MM.1S (cell line): ENCODE results near the gene PELI3.

Experiments used
- DNase-seq: peaks from one replicate; pipeline ENCODE4 v3.0.0-alpha.2; 2015
- H2AFZ ChIP-seq: fragments of 300-600 bp; sonication (generic); 2 replicates; pipeline ENCODE4 v1.6.0; 2016; ENCODE audit warnings: antibody characterized with exemption, low read length
- H3F3A ChIP-seq: fragments of 300-600 bp; sonication (generic); 2 replicates; pipeline ENCODE4 v1.6.1; 2016; ENCODE audit warnings: mild to moderate bottlenecking, antibody characterized with exemption, low read length, moderate library complexity, mixed read lengths; ENCODE audit not compliant: insufficient read depth
- H3K27ac ChIP-seq: fragments of 300-600 bp; sonication (generic); 2 replicates; pipeline ENCODE4 v1.5.1; 2016; ENCODE audit warnings: mild to moderate bottlenecking, low read length
- H3K27me3 ChIP-seq: fragments of 300-600 bp; sonication (generic); replicated peaks from 2 replicates; pipeline ENCODE4 v1.6.0; 2016; ENCODE audit warnings: low read length; ENCODE audit not compliant: insufficient read depth
- H3K36me3 ChIP-seq: fragments of 300-600 bp; sonication (generic); replicated peaks from 2 replicates; pipeline ENCODE4 v1.6.1; 2016; ENCODE audit warnings: mild to moderate bottlenecking, low read length, mixed read lengths; ENCODE audit not compliant: insufficient read depth
- H3K4me1 ChIP-seq: fragments of 300-600 bp; sonication (generic); 2 replicates; pipeline ENCODE4 v1.6.1; 2016; ENCODE audit warnings: low read length, mixed read lengths
- H3K4me2 ChIP-seq: fragments of 300-600 bp; sonication (generic); 2 replicates; pipeline ENCODE4 v1.6.0; 2016; ENCODE audit warnings: low read depth, low read length
- H3K4me3 ChIP-seq: fragments of 300-600 bp; sonication (generic); 2 replicates; pipeline ENCODE4 v1.5.1; 2016; ENCODE audit warnings: low read length, mixed read lengths
- H3K79me2 ChIP-seq: fragments of 300-600 bp; sonication (generic); 2 replicates; pipeline ENCODE4 v1.6.1; 2016; ENCODE audit warnings: mixed run types, low read length, mixed read lengths
- H3K9ac ChIP-seq: fragments of 300-600 bp; sonication (generic); 2 replicates; pipeline ENCODE4 v1.6.1; 2016; ENCODE audit warnings: low read length, mixed read lengths
- H3K9me2 ChIP-seq: fragments of 300-600 bp; sonication (generic); replicated peaks from 2 replicates; pipeline ENCODE4 v1.6.1; 2016; ENCODE audit warnings: mild to moderate bottlenecking, low read length, mixed read lengths; ENCODE audit not compliant: insufficient read depth
- H3K9me3 ChIP-seq: fragments of 300-600 bp; sonication (generic); replicated peaks from 2 replicates; pipeline ENCODE4 v1.6.1; 2016; ENCODE audit warnings: mild to moderate bottlenecking, low read length, mixed read lengths; ENCODE audit not compliant: insufficient read depth
- H4K20me1 ChIP-seq: fragments of 300-600 bp; sonication (generic); 2 replicates; pipeline ENCODE4 v1.6.1; 2016; ENCODE audit warnings: mild to moderate bottlenecking, low read length, moderate library complexity, mixed read lengths; ENCODE audit not compliant: insufficient read depth
- CTCF ChIP-seq: fragments of 300-600 bp; sonication (generic); IDR thresholded peaks from 2 replicates; pipeline ENCODE4 v1.5.1; 2016; ENCODE audit warnings: antibody characterized with exemption, low read length, mixed read lengths
- EZH2 ChIP-seq: fragments of 300-600 bp; sonication (generic); optimal IDR thresholded peaks from 2 replicates; pipeline ENCODE3; 2017; ENCODE audit warnings: low read depth, mild to moderate bottlenecking, antibody characterized with exemption, low read length, mixed read lengths
- EZH2phosphoT487 ChIP-seq: fragments of 300-600 bp; sonication (generic); IDR thresholded peaks from 2 replicates; pipeline ENCODE4 v1.6.1; 2018; ENCODE audit warnings: antibody characterized with exemption, low read length

PELI3 gene

GRCh38 chr11:66421492-66422205, 45.1 kb upstream of the PELI3 start:
- peak; percentile 86 for DNase-seq
- no peaks in the 10 kb centered on the region for H3K9me3 ChIP-seq
- no peak overlapping the region for H3K27ac ChIP-seq
- no peaks in the 10 kb centered on the region for H3K4me1 ChIP-seq
- H3K9me2 ChIP-seq: no peaks in the 10 kb centered on the region
- no peak for TF ChIP-seq EZH2
- TF ChIP-seq EZH2phosphoT487: no peak
- no peak for TF ChIP-seq CTCF
- no peak overlapping the region for H3K9ac ChIP-seq
- no peak overlapping the region for H2AFZ ChIP-seq
- no peak overlapping the region for H3K4me2 ChIP-seq
- H3K79me2 ChIP-seq: no peaks in the 10 kb centered on the region
- 0 out of 2 replicates have a peak, but pooled peaks cover 3% of the 10 kb centered on the region for H4K20me1 ChIP-seq
- H3K36me3 ChIP-seq: no peaks in the 10 kb centered on the region
- no peak overlapping the region for H3K4me3 ChIP-seq
- H3K27me3 ChIP-seq: peaks cover 11% of the 10 kb centered on the region
- H3F3A ChIP-seq: peaks cover 10% of the 10 kb centered on the region

- Histone ChIP-seq H3K27ac (no peak overlapping the region), H3K79me2 (no peaks in the 10 kb centered on the region), H3K4me1 (no peaks in the 10 kb centered on the region), H3K9me2 (no peaks in the 10 kb centered on the region), H3K9ac (no peak overlapping the region), H3K36me3 (no peaks in the 10 kb centered on the region), H4K20me1 (0 out of 2 replicates have a peak, but pooled peaks cover 3% of the 10 kb centered on the region), H3K4me3 (no peak overlapping the region), H3K27me3 (peaks cover 5% of the 10 kb centered on the region; the same call in 1 of the 2 replicates), H2AFZ (no peak overlapping the region), H3F3A (peaks cover 8% of the 10 kb centered on the region), H3K4me2 (no peak overlapping the region), H3K9me3 (no peaks in the 10 kb centered on the region)
- DNase-seq: no peak
- TF ChIP-seq EZH2 (no peak), CTCF (no peak), EZH2phosphoT487 (no peak)
Measured at GRCh38 chr11:66426314-66426713, 40.4 kb upstream of the PELI3 start.

GRCh38 chr11:66428933-66429332, 37.8 kb upstream of the PELI3 start:
- no peaks in the 10 kb centered on the region for H4K20me1 ChIP-seq
- no peak overlapping the region for H3K4me3 ChIP-seq
- peaks cover 5% of the 10 kb centered on the region; the same call in 1 of the 2 replicates for H3K27me3 ChIP-seq
- no peaks in the 10 kb centered on the region for H3K4me1 ChIP-seq
- no peaks in the 10 kb centered on the region for H3K9me2 ChIP-seq
- H3K27ac ChIP-seq: no peak overlapping the region
- no peak overlapping the region for H3K4me2 ChIP-seq
- no peaks in the 10 kb centered on the region for H3F3A ChIP-seq
- no peak overlapping the region for H3K9ac ChIP-seq
- TF ChIP-seq EZH2 (no peak), EZH2phosphoT487 (no peak), CTCF (no peak)
- H3K36me3 ChIP-seq: no peaks in the 10 kb centered on the region
- H3K79me2 ChIP-seq: no peaks in the 10 kb centered on the region
- no peak overlapping the region for H2AFZ ChIP-seq
- no peaks in the 10 kb centered on the region for H3K9me3 ChIP-seq
- DNase-seq: no peak
